DOHH2 (cell line): ENCODE results near the gene CHKA.

Experiments
- H3F3A ChIP-seq: fragments of 200-600 bp; sonication (generic), shearing (Covaris generic); 2 replicates; pipeline ENCODE4 v1.6.0; 2016; ENCODE audit warnings: antibody characterized with exemption, mild to moderate bottlenecking; ENCODE audit not compliant: control insufficient read depth, insufficient read depth
- H3K27ac ChIP-seq: fragments of 200-600 bp; sonication (generic); 2 replicates; pipeline ENCODE4 v1.5.1; 2014; ENCODE audit warnings: low read depth, mild to moderate bottlenecking, low read length, moderate library complexity
- H3K27me3 ChIP-seq: fragments of 200-600 bp; sonication (generic); 2 replicates; pipeline ENCODE4 v1.6.1; 2014; ENCODE audit warnings: mild to moderate bottlenecking, low read length, mixed read lengths; ENCODE audit not compliant: control insufficient read depth
- H3K36me3 ChIP-seq: fragments of 200-600 bp; sonication (generic); 2 replicates; pipeline ENCODE4 v1.6.1; 2014; ENCODE audit warnings: mild to moderate bottlenecking, low read length, moderate library complexity, mixed read lengths; ENCODE audit not compliant: control insufficient read depth
- H3K4me1 ChIP-seq: fragments of 200-600 bp; sonication (generic); 2 replicates; pipeline ENCODE4 v1.6.1; 2014; ENCODE audit warnings: mild to moderate bottlenecking, low read length, mixed read lengths; ENCODE audit not compliant: control insufficient read depth
- H3K4me2 ChIP-seq: fragments of 200-600 bp; sonication (generic); 2 replicates; pipeline ENCODE4 v1.6.0; 2014; ENCODE audit warnings: mild to moderate bottlenecking, low read length, moderate library complexity
- H3K4me3 ChIP-seq: fragments of 200-600 bp; sonication (generic); 2 replicates; pipeline ENCODE4 v1.5.1; 2014; ENCODE audit warnings: mild to moderate bottlenecking, low read length, mixed read lengths
- H3K79me2 ChIP-seq: fragments of 200-600 bp; sonication (generic); 2 replicates; pipeline ENCODE4 v1.6.1; 2014; ENCODE audit warnings: mild to moderate bottlenecking, low read length, mixed read lengths; ENCODE audit not compliant: control insufficient read depth
- H3K9me2 ChIP-seq: fragments of 200-600 bp; sonication (generic); replicated peaks from 2 replicates; pipeline ENCODE4 v1.6.1; 2014; ENCODE audit warnings: mild to moderate bottlenecking, low read length, mixed read lengths; ENCODE audit not compliant: control insufficient read depth
- H3K9me3 ChIP-seq: fragments of 200-600 bp; sonication (generic); 2 replicates; pipeline ENCODE4 v1.6.1; 2014; ENCODE audit warnings: antibody characterized with exemption, low read length, mixed read lengths; ENCODE audit not compliant: control insufficient read depth, insufficient read depth
- H4K20me1 ChIP-seq: fragments of 200-600 bp; sonication (generic); 2 replicates; pipeline ENCODE4 v1.6.0; 2014; ENCODE audit warnings: low read depth, mild to moderate bottlenecking, antibody characterized with exemption, low read length, moderate library complexity; ENCODE audit not compliant: control insufficient read depth, insufficient read depth
- EZH2phosphoT487 ChIP-seq: fragments of 200-600 bp; sonication (generic); IDR thresholded peaks from 2 replicates; pipeline ENCODE4 v1.6.1; 2017; ENCODE audit warnings: borderline replicate concordance, mild to moderate bottlenecking, antibody characterized with exemption, low read length, moderate library complexity, mixed read lengths
- TF ChIP-seq, protein P1 (sequence below): fragments of 200-600 bp; sonication (generic); IDR thresholded peaks from one replicate; pipeline ENCODE4 v1.5.1; 2014; ENCODE audit warnings: antibody characterized with exemption, mild to moderate bottlenecking, low read depth, low read length; ENCODE audit not compliant: poor library complexity, severe bottlenecking

The CHKA gene

DNA sequence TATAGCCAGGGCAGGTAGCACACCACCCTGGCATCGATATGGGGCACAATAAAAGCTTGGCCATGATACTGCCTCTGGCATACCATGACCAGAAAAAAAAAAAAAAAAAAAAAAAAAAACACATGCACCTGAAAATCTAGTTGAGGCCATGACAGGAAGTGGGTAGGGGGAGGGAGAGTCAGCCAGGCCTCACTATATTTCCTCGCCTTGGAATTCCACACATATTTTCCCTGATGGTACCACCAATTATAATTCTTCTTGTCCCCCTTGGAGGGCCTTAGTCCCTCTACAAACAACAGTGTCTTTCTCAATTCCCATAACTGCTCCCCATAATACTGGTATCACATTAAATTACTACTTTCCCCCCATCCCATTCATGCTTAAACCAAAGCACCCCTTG, 12.6 kb upstream of the CHKA start:
- TF ChIP-seq EZH2phosphoT487, result no peak
- TF ChIP-seq, protein P1, sequence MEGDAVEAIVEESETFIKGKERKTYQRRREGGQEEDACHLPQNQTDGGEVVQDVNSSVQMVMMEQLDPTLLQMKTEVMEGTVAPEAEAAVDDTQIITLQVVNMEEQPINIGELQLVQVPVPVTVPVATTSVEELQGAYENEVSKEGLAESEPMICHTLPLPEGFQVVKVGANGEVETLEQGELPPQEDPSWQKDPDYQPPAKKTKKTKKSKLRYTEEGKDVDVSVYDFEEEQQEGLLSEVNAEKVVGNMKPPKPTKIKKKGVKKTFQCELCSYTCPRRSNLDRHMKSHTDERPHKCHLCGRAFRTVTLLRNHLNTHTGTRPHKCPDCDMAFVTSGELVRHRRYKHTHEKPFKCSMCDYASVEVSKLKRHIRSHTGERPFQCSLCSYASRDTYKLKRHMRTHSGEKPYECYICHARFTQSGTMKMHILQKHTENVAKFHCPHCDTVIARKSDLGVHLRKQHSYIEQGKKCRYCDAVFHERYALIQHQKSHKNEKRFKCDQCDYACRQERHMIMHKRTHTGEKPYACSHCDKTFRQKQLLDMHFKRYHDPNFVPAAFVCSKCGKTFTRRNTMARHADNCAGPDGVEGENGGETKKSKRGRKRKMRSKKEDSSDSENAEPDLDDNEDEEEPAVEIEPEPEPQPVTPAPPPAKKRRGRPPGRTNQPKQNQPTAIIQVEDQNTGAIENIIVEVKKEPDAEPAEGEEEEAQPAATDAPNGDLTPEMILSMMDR, result no peak
- 0 out of 2 replicates have a peak, but pooled peaks cover 7% of the 10 kb centered on the region for H3K9me3 ChIP-seq
- no peak overlapping the region for H3K27ac ChIP-seq
- H3K9me2 ChIP-seq, result no peaks in the 10 kb centered on the region
- H3K79me2 ChIP-seq, result no peaks in the 10 kb centered on the region
- H3K27me3 ChIP-seq, result peaks cover 4% of the 10 kb centered on the region; the same call in 1 of the 2 replicates
- H3K36me3 ChIP-seq, result no peaks in the 10 kb centered on the region
- H4K20me1 ChIP-seq, result no peaks in the 10 kb centered on the region
- no peak overlapping the region for H3K4me3 ChIP-seq
- no peaks in the 10 kb centered on the region for H3F3A ChIP-seq
- no peaks in the 10 kb centered on the region for H3K4me1 ChIP-seq
- H3K4me2 ChIP-seq, result no peak overlapping the region

DNA sequence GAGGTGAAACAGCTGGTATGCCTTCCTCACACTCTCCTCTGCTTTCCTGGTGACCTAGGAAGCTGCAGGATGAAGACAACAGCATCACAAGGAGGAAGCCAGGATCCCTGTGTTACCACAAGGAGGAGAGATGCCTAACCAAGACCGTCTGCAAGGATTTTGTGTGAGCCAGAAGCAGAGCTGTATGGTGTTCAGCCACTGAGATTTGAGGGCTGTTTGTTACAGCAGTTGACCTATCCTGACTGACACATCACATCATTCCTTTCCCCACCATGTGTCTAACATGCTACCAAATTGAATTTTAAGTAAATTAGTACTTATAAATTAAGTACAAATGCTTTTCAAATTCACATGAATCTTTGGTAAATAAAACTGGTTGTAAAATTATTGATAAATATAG, 8.9 kb upstream of the CHKA start:
- no peaks in the 10 kb centered on the region for H3K36me3 ChIP-seq
- H3K27ac ChIP-seq, result no peak overlapping the region
- no peaks in the 10 kb centered on the region for H3K79me2 ChIP-seq
- H4K20me1 ChIP-seq, result no peaks in the 10 kb centered on the region
- no peaks in the 10 kb centered on the region for H3K9me2 ChIP-seq
- H3K4me2 ChIP-seq, result no peak overlapping the region
- TF ChIP-seq, protein P1, result no peak
- no peak for TF ChIP-seq EZH2phosphoT487
- H3K4me3 ChIP-seq, result no peak overlapping the region
- H3K27me3 ChIP-seq, result no peaks in the 10 kb centered on the region
- 0 out of 2 replicates have a peak, but pooled peaks cover 7% of the 10 kb centered on the region for H3K9me3 ChIP-seq
- H3F3A ChIP-seq, result no peaks in the 10 kb centered on the region
- no peaks in the 10 kb centered on the region for H3K4me1 ChIP-seq

DNA sequence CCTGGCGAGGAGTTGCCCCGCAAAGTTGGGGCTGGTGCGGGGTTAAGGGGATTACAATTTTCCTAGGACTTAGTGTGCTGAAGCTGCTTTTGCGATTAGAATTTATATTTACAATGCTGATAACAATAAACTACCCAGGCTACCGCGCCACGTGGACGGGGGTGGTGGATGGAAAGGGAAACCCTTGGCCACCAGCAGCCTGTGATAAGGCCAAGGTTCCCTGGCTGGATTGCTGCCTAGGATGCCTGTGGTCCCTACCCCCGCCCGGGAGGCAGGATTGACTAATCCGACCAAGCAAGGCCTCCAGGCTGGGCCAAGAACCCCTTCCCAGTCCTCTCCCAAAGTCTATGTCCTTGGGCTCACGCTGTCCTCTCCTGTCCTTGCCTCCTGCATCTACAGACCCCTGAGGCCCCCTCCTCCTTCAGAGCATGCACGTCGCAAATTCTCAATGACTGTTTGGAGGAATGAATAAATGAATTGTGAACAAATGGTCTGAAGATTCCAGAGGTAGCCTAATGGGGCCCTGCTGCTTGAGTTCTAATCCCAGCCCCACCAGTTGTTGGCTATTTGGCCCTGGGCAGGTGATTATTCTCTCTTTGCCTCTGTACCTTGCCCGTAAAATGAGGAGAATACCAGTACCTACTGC, 7.6 kb upstream of the CHKA start:
- H3K36me3 ChIP-seq, result no peaks in the 10 kb centered on the region
- H3K4me2 ChIP-seq, result no peak overlapping the region
- TF ChIP-seq EZH2phosphoT487, result no peak
- TF ChIP-seq, protein P1, result no peak
- H3K79me2 ChIP-seq, result no peaks in the 10 kb centered on the region
- no peaks in the 10 kb centered on the region for H4K20me1 ChIP-seq
- 0 out of 2 replicates have a peak, but pooled peaks cover 1% of the 10 kb centered on the region for H3K9me3 ChIP-seq
- no peaks in the 10 kb centered on the region for H3K9me2 ChIP-seq
- no peak overlapping the region for H3K27ac ChIP-seq
- H3F3A ChIP-seq, result no peaks in the 10 kb centered on the region
- H3K4me1 ChIP-seq, result no peaks in the 10 kb centered on the region
- H3K27me3 ChIP-seq, result no peaks in the 10 kb centered on the region
- H3K4me3 ChIP-seq, result no peak overlapping the region
